Measurements from ENCODE around the gene MYOC. TPM values are rescaled to one million over a fixed set of nuclear protein-coding genes. Genes with fewer than 3 reads are reported as not detected.
"Not testable (repeated sequence)": the region's sequence is repeated elsewhere in the genome, so short reads cannot be mapped to it uniquely, and the experiment has no call there.

MYOC gene
- total and polyA plus RNA-seq, 2 donors (not counting 3 experiments of a cell fraction or from before 2014, with no cell fraction given) = not detected

- H4K20me1 ChIP-seq (replicated peaks; ENCODE audit: control insufficient read depth, extremely low read depth, insufficient read depth, low read length) = no peaks in the 10 kb centered on the region
- no peak overlapping the region for H3K4me3 ChIP-seq (replicated peaks in 1 of 3; ENCODE audit: insufficient read depth in 1 of 3, low read depth in 1 of 3, low read length in 3 of 3)
- ChIA-PET CTCF (interaction anchor here (1.1 kb wide), 1 partner anchor 13 kb away, joined by 3 read pairs; no protein-coding TSS in a partner anchor), POLR2A (no interaction called here)
- FAIRE-seq = no peak
- intact Hi-C loops (cut with micrococcal nuclease) = no loop called here
- no peaks in the 10 kb centered on the region for H3K4me1 ChIP-seq (ENCODE audit: control insufficient read depth, extremely low read depth, insufficient read depth, low read length)
- H3K36me3 ChIP-seq (ENCODE audit: control insufficient read depth in 2 of 2, extremely low read depth in 1 of 2, insufficient read depth in 2 of 2, low read length in 2 of 2) = no peaks in the 10 kb centered on the region
- no peaks in the 10 kb centered on the region for H3K9me1 ChIP-seq (replicated peaks; ENCODE audit: control insufficient read depth, extremely low read depth, insufficient read depth, low read length)
- TF ChIP-seq MYC (IDR thresholded peaks at IDR 0.05; ENCODE audit: low read depth, low read length) (no peak), MAX (IDR thresholded peaks at IDR 0.05; ENCODE audit: insufficient read depth, insufficient read length) (no peak), EZH2 (IDR thresholded peaks at IDR 0.05; ENCODE audit: borderline replicate concordance, low read depth, low read length, severe bottlenecking) (no peak), FOS (IDR thresholded peaks at IDR 0.05; ENCODE audit: borderline replicate concordance, insufficient read depth, low read length) (no peak), JUN (IDR thresholded peaks at IDR 0.05; ENCODE audit: borderline replicate concordance, insufficient read depth, insufficient read length, low read depth) (no peak), GATA2 (IDR thresholded peaks at IDR 0.05; ENCODE audit: insufficient read depth, insufficient read length, low read depth, low read length) (no peak), POLR2AphosphoS5 (IDR thresholded peaks at IDR 0.05; ENCODE audit: insufficient read depth, low read depth, low read length) (no peak), POLR2A (IDR thresholded peaks at IDR 0.05; ENCODE audit: low read depth, low read length) (no peak)
- TF ChIP-seq, protein P1, sequence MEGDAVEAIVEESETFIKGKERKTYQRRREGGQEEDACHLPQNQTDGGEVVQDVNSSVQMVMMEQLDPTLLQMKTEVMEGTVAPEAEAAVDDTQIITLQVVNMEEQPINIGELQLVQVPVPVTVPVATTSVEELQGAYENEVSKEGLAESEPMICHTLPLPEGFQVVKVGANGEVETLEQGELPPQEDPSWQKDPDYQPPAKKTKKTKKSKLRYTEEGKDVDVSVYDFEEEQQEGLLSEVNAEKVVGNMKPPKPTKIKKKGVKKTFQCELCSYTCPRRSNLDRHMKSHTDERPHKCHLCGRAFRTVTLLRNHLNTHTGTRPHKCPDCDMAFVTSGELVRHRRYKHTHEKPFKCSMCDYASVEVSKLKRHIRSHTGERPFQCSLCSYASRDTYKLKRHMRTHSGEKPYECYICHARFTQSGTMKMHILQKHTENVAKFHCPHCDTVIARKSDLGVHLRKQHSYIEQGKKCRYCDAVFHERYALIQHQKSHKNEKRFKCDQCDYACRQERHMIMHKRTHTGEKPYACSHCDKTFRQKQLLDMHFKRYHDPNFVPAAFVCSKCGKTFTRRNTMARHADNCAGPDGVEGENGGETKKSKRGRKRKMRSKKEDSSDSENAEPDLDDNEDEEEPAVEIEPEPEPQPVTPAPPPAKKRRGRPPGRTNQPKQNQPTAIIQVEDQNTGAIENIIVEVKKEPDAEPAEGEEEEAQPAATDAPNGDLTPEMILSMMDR (IDR thresholded peaks at IDR 0.05; ENCODE audit: extremely low read depth in 1 of 2, insufficient read depth in 1 of 2, low read depth in 1 of 2, low read length in 2 of 2) = no peak
- H2AFZ ChIP-seq (ENCODE audit: low read depth, low read length) = no peak overlapping the region
- H3K9ac ChIP-seq (replicated peaks; ENCODE audit: extremely low read depth, insufficient read depth, low read length) = no peak overlapping the region
- no peak overlapping the region for H3K27ac ChIP-seq (ENCODE audit: insufficient read depth, low read depth, low read length)
- no peaks in the 10 kb centered on the region for H3K27me3 ChIP-seq (ENCODE audit: control insufficient read depth in 2 of 2, insufficient read depth in 2 of 2, low read length in 2 of 2)
- no peak for DNase-seq (ENCODE audit: low read depth, low spot score)
- H3K9me3 ChIP-seq (replicated peaks; ENCODE audit: control insufficient read depth, insufficient read depth, low read length) = no peaks in the 10 kb centered on the region
- no peak overlapping the region for H3K4me2 ChIP-seq (ENCODE audit: insufficient read depth, low read length)
- dilution Hi-C loops (cut with MboI; ENCODE audit: extremely low pct_ligation_motif_present, low sequenced_read_pairs) = no loop called here
- no TSS peak for BruUV-seq (replicated peaks)
- H3K79me2 ChIP-seq (ENCODE audit: control insufficient read depth, insufficient read depth, low read length) = no peaks in the 10 kb centered on the region
Measured at GRCh38 chr1:171699531-171699930, 47.0 kb upstream of the MYOC start.

DNA sequence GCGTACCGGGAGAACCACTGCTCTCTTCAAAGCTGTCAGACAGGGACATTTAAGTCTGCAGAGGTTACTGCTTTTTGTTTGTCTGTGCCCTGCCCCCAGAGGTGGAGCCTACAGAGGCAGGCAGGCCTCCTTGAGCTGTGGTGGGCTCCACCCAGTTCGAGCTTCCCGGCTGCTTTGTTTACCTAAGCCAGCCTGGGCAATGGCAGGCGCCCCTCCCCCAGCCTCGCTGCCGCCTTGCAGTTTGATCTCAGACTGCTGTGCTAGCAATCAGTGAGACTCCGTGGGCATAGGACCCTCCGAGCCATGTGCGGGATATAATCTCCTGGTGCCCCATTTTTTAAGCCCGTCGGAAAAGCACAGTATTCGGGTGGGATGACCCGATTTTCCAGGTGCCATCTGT lies 43.3 kb upstream of the MYOC start:
- H4K20me1 ChIP-seq (replicated peaks; ENCODE audit: control insufficient read depth, extremely low read depth, insufficient read depth, low read length); dilution Hi-C loops (cut with MboI; ENCODE audit: extremely low pct_ligation_motif_present, low sequenced_read_pairs); H3K79me2 ChIP-seq (ENCODE audit: control insufficient read depth, insufficient read depth, low read length); H3K27me3 ChIP-seq (ENCODE audit: control insufficient read depth in 2 of 2, insufficient read depth in 2 of 2, low read length in 2 of 2); H3K9me1 ChIP-seq (replicated peaks; ENCODE audit: control insufficient read depth, extremely low read depth, insufficient read depth, low read length); H3K36me3 ChIP-seq (ENCODE audit: control insufficient read depth in 2 of 2, extremely low read depth in 1 of 2, insufficient read depth in 2 of 2, low read length in 2 of 2); H3K4me3 ChIP-seq (replicated peaks in 1 of 3; ENCODE audit: insufficient read depth in 1 of 3, low read depth in 1 of 3, low read length in 3 of 3); H3K4me1 ChIP-seq (ENCODE audit: control insufficient read depth, extremely low read depth, insufficient read depth, low read length); POLR2A ChIA-PET; H3K4me2 ChIP-seq (ENCODE audit: insufficient read depth, low read length); BruUV-seq (replicated peaks); H3K9ac ChIP-seq (replicated peaks; ENCODE audit: extremely low read depth, insufficient read depth, low read length); DNase-seq (ENCODE audit: low read depth, low spot score); H3K27ac ChIP-seq (ENCODE audit: insufficient read depth, low read depth, low read length); CTCF ChIA-PET; H2AFZ ChIP-seq (ENCODE audit: low read depth, low read length); intact Hi-C loops (cut with micrococcal nuclease); FAIRE-seq; H3K9me3 ChIP-seq (replicated peaks; ENCODE audit: control insufficient read depth, insufficient read depth, low read length): not testable (repeated sequence)

DNA sequence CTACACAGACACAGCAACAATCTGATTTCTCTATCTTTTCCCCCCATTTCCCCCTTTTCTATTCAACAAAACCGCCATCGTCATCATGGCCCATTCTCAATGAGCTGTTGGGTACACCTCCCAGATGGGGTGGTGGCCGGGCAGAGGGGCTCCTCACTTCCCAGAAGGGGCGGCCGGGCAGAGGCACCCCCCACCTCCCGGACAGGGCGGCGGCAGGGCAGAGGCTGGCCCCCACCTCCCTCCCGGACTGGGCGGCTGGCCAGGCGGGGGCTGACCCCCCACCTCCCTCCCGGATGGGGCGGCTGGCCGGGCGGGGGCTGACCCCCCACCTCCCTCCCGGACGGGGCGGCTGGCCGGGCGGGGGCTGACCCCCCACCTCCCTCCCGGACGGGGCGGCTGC lies 41.1 kb upstream of the MYOC start:
- DNase-seq (ENCODE audit: low read depth, low spot score); intact Hi-C loops (cut with micrococcal nuclease); dilution Hi-C loops (cut with MboI; ENCODE audit: extremely low pct_ligation_motif_present, low sequenced_read_pairs); H4K20me1 ChIP-seq (replicated peaks; ENCODE audit: control insufficient read depth, extremely low read depth, insufficient read depth, low read length); H2AFZ ChIP-seq (ENCODE audit: low read depth, low read length); H3K27me3 ChIP-seq (ENCODE audit: control insufficient read depth in 2 of 2, insufficient read depth in 2 of 2, low read length in 2 of 2); CTCF ChIA-PET; H3K9me3 ChIP-seq (replicated peaks; ENCODE audit: control insufficient read depth, insufficient read depth, low read length); H3K4me1 ChIP-seq (ENCODE audit: control insufficient read depth, extremely low read depth, insufficient read depth, low read length); H3K27ac ChIP-seq (ENCODE audit: insufficient read depth, low read depth, low read length); H3K4me2 ChIP-seq (ENCODE audit: insufficient read depth, low read length); BruUV-seq (replicated peaks); FAIRE-seq; POLR2A ChIA-PET; H3K79me2 ChIP-seq (ENCODE audit: control insufficient read depth, insufficient read depth, low read length); H3K9me1 ChIP-seq (replicated peaks; ENCODE audit: control insufficient read depth, extremely low read depth, insufficient read depth, low read length); H3K9ac ChIP-seq (replicated peaks; ENCODE audit: extremely low read depth, insufficient read depth, low read length); H3K4me3 ChIP-seq (replicated peaks in 1 of 3; ENCODE audit: insufficient read depth in 1 of 3, low read depth in 1 of 3, low read length in 3 of 3); H3K36me3 ChIP-seq (ENCODE audit: control insufficient read depth in 2 of 2, extremely low read depth in 1 of 2, insufficient read depth in 2 of 2, low read length in 2 of 2): not testable (repeated sequence)
